GM13977 (cell line): ENCODE data around the gene C3orf70.

ENCODE experiments used
- DNase-seq: peaks from one replicate; pipeline ENCODE4 v3.0.0; 2012; ENCODE audit warnings: low spot score
- in situ Hi-C: fragments of 300-500 bp; cut with MboI; formaldehyde crosslinking; loops from one replicate; pipeline ENCODE4 v1.12.0; 2022; ENCODE audit warnings: low sequenced_read_pairs, low pct_unique_long_range_greater_than_20kb, mixed read lengths, inconsistent platforms; ENCODE audit not compliant: unreplicated experiment
- TF ChIP-seq, protein P1 (sequence below): IDR thresholded peaks from 2 replicates; pipeline ENCODE4 v1.5.1; 2012; ENCODE audit warnings: mild to moderate bottlenecking, control low read depth; ENCODE audit not compliant: insufficient read depth; ENCODE audit errors: extremely low read depth, missing control alignments

The C3orf70 gene

DNA sequence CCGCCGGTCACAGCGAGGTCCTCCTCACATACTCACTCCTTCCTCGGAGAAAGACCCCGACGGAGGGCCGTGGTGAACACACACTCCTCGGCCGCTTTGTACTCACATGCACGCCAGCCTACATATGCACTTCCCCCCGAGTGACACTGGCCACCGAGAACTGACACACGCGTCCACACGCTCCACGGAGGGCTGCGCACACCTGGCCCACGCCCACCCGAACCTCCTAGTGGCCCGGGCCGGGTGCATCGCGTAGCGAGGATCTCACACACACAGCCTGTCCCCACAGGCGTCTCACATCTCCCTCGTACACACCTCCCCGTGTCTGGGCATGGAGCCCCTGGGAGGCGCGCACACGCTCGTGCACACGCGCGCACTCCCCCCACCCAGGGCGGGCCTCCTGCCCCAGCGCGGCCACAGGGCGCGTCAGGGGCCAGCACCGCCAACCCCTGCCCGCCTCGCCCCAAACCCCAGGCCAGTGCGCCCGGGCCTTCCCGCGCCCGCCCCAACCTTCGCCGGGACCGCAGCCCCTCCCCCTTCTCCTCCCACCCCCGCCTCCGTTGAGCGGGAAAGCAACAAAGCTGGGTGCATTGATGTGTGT is 411 bp upstream of the C3orf70 start:
- TF ChIP-seq, protein P1, sequence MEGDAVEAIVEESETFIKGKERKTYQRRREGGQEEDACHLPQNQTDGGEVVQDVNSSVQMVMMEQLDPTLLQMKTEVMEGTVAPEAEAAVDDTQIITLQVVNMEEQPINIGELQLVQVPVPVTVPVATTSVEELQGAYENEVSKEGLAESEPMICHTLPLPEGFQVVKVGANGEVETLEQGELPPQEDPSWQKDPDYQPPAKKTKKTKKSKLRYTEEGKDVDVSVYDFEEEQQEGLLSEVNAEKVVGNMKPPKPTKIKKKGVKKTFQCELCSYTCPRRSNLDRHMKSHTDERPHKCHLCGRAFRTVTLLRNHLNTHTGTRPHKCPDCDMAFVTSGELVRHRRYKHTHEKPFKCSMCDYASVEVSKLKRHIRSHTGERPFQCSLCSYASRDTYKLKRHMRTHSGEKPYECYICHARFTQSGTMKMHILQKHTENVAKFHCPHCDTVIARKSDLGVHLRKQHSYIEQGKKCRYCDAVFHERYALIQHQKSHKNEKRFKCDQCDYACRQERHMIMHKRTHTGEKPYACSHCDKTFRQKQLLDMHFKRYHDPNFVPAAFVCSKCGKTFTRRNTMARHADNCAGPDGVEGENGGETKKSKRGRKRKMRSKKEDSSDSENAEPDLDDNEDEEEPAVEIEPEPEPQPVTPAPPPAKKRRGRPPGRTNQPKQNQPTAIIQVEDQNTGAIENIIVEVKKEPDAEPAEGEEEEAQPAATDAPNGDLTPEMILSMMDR, result no peak
- in situ Hi-C loops, result no loop called here
- peak; percentile 63 for DNase-seq

DNA sequence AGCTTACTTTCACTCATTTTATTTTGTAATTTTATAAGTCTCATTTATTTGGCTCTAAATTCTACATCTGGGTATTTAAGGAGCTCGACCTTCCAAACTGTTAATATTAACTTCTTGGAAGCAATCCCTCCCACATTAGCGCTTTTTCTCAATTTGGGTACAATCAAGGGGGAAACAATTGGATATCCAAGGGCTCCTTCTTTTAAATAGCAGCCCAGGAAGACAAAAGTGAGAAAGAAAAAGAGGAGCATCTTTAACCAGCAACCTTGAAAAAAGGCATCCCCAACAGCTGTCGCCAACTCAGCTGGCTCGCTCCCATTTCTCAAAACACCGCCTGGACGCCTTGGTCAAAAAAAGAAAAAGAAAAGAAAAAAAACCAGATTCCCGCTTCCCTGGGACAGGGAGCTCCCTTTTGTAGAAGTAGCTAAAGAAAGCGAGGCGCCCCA is 873 bp downstream of the C3orf70 start:
- in situ Hi-C loops, result no loop called here
- TF ChIP-seq, protein P1, result no peak
- no peak for DNase-seq

DNA sequence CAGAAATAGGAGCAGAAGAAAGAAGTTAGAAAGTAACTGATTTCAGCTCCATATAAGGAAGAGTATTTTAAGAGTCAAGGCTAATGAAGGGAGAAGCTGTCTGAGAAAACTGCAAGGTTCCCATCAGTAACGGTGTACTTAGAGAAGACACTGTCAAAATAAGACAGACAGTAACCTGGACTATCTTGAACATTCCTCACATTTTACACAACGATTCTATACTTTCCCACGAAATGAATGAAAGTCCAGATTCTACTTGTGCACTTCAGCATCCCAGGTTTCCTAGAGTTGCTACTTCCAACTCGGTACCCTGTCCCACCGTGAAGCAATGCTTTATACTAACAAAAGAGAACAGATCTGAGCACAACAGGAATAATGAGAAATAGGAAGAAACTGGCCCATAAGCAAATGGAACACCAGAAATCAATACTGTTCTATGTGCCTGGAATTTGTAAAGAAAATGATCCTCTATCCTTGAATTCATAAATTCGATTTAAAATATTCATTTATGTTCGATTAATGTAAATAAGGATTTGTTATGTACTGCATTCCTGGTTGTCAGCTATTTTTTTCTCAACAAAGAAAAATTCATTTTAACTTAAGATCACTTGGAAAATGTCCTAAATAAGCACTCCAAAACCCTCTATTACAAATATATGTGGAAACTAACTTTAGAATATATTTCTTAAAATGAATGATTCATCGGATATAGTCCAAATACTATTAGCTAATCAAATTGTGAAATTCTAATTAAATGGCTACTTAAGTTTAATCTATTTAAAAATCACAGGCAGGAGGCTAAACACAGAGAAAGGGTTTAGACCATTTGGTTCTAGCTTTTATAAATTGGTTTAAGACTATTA is 1.5 kb downstream of the C3orf70 start:
- no peak for DNase-seq
- TF ChIP-seq, protein P1, result no peak
- in situ Hi-C loops, result no loop called here

DNA sequence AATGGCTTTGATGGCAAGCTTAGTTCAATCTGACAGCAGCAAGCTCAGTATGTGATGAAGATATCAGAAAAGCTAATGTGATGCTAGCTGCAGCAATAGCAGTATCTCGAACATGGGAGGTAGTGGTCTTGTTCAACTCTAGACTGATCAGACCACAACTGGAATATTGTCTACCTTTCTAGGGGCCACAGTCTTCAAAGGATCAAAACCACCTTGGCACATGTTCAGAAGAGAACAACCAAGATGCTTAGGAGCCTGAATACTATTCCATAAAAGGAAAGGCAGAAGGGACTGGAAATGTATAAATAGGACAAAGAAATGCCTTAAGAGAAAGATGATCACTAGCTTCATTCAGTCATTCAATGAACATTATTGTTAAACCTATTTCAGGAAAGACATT is 2.3 kb downstream of the C3orf70 start:
- DNase-seq, result no peak
- TF ChIP-seq, protein P1, result no peak
- in situ Hi-C loops, result no loop called here

DNA sequence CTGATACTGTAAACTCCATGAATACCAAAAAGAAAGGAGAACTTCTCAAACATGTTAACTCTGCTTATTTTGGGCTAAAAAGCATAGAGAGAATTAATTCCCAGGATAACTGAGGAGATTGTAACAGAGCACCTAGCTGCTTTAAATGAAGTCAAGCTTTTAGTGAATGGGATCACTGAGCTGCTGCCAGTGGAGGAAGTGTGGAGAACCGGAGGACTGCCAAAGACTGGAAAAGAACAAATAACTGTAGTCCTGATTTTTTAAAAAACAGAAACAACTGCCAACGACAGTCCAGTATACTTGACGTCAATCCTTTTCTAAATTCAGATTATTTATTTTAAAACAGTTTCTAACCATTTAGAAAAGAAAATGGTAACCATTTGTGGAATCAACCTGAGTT is 3.3 kb downstream of the C3orf70 start:
- no peak for DNase-seq
- TF ChIP-seq, protein P1, result no peak
- in situ Hi-C loops, result no loop called here

DNA sequence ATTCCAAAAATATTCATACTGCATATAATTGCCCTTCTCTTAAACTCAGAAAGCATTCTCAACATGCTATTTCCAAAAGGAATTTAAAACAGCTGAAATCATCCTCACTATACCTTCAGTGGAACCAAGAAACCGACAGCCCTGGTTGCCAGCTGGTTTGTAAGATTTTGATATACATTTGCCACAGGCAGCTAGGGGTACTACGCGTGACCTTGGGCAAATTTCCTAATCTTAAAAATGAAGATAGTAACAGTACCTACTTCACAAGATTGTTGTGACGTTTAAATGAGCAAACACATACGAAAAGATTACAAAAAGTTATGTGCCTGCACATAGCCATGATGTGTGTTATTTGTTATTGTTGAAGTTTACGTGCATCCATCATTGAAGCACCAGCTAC is 7.3 kb downstream of the C3orf70 start:
- in situ Hi-C loops, result no loop called here
- TF ChIP-seq, protein P1, result no peak
- DNase-seq, result no peak
